ENCODE measurements around the gene ZFYVE9.
"Not testable (repeated sequence)": the region's sequence is repeated elsewhere in the genome, so short reads cannot be mapped to it uniquely, and the experiment has no call there.

Gene ZFYVE9

GRCh38 chr1:52204696-52205095 is 62.8 kb downstream of the ZFYVE9 start:
- H3K27me3 ChIP-seq (ENCODE audit: control insufficient read depth, insufficient read depth, low read length): no peaks in the 10 kb centered on the region
- no peak overlapping the region for H3K4me3 ChIP-seq (ENCODE audit: low read length)
- no peaks in the 10 kb centered on the region for H3K9me3 ChIP-seq (ENCODE audit: control insufficient read depth, low read length)
- H3K4me1 ChIP-seq (ENCODE audit: control insufficient read depth, insufficient read depth, low read length): peaks cover 6% of the 10 kb centered on the region
- H3K9ac ChIP-seq (ENCODE audit: low read length): no peak overlapping the region
- no peaks in the 10 kb centered on the region for H3K36me3 ChIP-seq (ENCODE audit: control insufficient read depth, insufficient read depth, low read length)

- not testable (repeated sequence) for H3K4me1 ChIP-seq (ENCODE audit: control insufficient read depth, insufficient read depth, low read length); H3K9me3 ChIP-seq (ENCODE audit: control insufficient read depth, low read length); H3K27me3 ChIP-seq (ENCODE audit: control insufficient read depth, insufficient read depth, low read length); H3K9ac ChIP-seq (ENCODE audit: low read length); H3K36me3 ChIP-seq (ENCODE audit: control insufficient read depth, insufficient read depth, low read length); H3K4me3 ChIP-seq (ENCODE audit: low read length)
Measured at GRCh38 chr1:52206686-52207085, 64.8 kb downstream of the ZFYVE9 start.

- Histone ChIP-seq H3K36me3 (ENCODE audit: control insufficient read depth, insufficient read depth, low read length) (no peaks in the 10 kb centered on the region), H3K4me1 (ENCODE audit: control insufficient read depth, insufficient read depth, low read length) (no peaks in the 10 kb centered on the region), H3K9me3 (ENCODE audit: control insufficient read depth, low read length) (no peaks in the 10 kb centered on the region), H3K27me3 (ENCODE audit: control insufficient read depth, insufficient read depth, low read length) (no peaks in the 10 kb centered on the region), H3K9ac (ENCODE audit: low read length) (no peak overlapping the region), H3K4me3 (ENCODE audit: low read length) (no peak overlapping the region)
Measured at GRCh38 chr1:52209429-52209828, 67.5 kb downstream of the ZFYVE9 start.

- Histone ChIP-seq H3K4me1 (ENCODE audit: control insufficient read depth, insufficient read depth, low read length) (no peaks in the 10 kb centered on the region), H3K9ac (ENCODE audit: low read length) (no peak overlapping the region), H3K27me3 (ENCODE audit: control insufficient read depth, insufficient read depth, low read length) (no peaks in the 10 kb centered on the region), H3K36me3 (ENCODE audit: control insufficient read depth, insufficient read depth, low read length) (no peaks in the 10 kb centered on the region), H3K9me3 (ENCODE audit: control insufficient read depth, low read length) (no peaks in the 10 kb centered on the region), H3K4me3 (ENCODE audit: low read length) (no peak overlapping the region)
Measured at GRCh38 chr1:52210044-52210443, 68.2 kb downstream of the ZFYVE9 start.

- H3K27me3 ChIP-seq (ENCODE audit: control insufficient read depth, insufficient read depth, low read length): no peaks in the 10 kb centered on the region
- no peak overlapping the region for H3K4me3 ChIP-seq (ENCODE audit: low read length)
- no peaks in the 10 kb centered on the region for H3K4me1 ChIP-seq (ENCODE audit: control insufficient read depth, insufficient read depth, low read length)
- peaks cover 9% of the 10 kb centered on the region for H3K9me3 ChIP-seq (ENCODE audit: control insufficient read depth, low read length)
- no peak overlapping the region for H3K9ac ChIP-seq (ENCODE audit: low read length)
- no peaks in the 10 kb centered on the region for H3K36me3 ChIP-seq (ENCODE audit: control insufficient read depth, insufficient read depth, low read length)
Measured at GRCh38 chr1:52216907-52217458, 75.1 kb downstream of the ZFYVE9 start.

GRCh38 chr1:52225174-52225573 is 83.3 kb downstream of the ZFYVE9 start:
- Histone ChIP-seq H3K9me3 (ENCODE audit: control insufficient read depth, low read length) (no peaks in the 10 kb centered on the region), H3K27me3 (ENCODE audit: control insufficient read depth, insufficient read depth, low read length) (no peaks in the 10 kb centered on the region), H3K4me1 (ENCODE audit: control insufficient read depth, insufficient read depth, low read length) (no peaks in the 10 kb centered on the region), H3K9ac (ENCODE audit: low read length) (no peak overlapping the region), H3K36me3 (ENCODE audit: control insufficient read depth, insufficient read depth, low read length) (no peaks in the 10 kb centered on the region), H3K4me3 (ENCODE audit: low read length) (no peak overlapping the region)

GRCh38 chr1:52229494-52229893 is 87.6 kb downstream of the ZFYVE9 start:
- H3K27me3 ChIP-seq (ENCODE audit: control insufficient read depth, insufficient read depth, low read length): no peaks in the 10 kb centered on the region
- H3K4me1 ChIP-seq (ENCODE audit: control insufficient read depth, insufficient read depth, low read length): no peaks in the 10 kb centered on the region
- H3K36me3 ChIP-seq (ENCODE audit: control insufficient read depth, insufficient read depth, low read length): no peaks in the 10 kb centered on the region
- no peak overlapping the region for H3K4me3 ChIP-seq (ENCODE audit: low read length)
- H3K9ac ChIP-seq (ENCODE audit: low read length): no peak overlapping the region
- no peaks in the 10 kb centered on the region for H3K9me3 ChIP-seq (ENCODE audit: control insufficient read depth, low read length)

GRCh38 chr1:52233463-52233862 is 91.6 kb downstream of the ZFYVE9 start:
- H3K4me3 ChIP-seq (ENCODE audit: low read length): no peak overlapping the region
- no peaks in the 10 kb centered on the region for H3K9me3 ChIP-seq (ENCODE audit: control insufficient read depth, low read length)
- no peaks in the 10 kb centered on the region for H3K4me1 ChIP-seq (ENCODE audit: control insufficient read depth, insufficient read depth, low read length)
- no peaks in the 10 kb centered on the region for H3K27me3 ChIP-seq (ENCODE audit: control insufficient read depth, insufficient read depth, low read length)
- H3K36me3 ChIP-seq (ENCODE audit: control insufficient read depth, insufficient read depth, low read length): no peaks in the 10 kb centered on the region
- no peak overlapping the region for H3K9ac ChIP-seq (ENCODE audit: low read length)

- Histone ChIP-seq H3K27me3 (ENCODE audit: control insufficient read depth, insufficient read depth, low read length) (no peaks in the 10 kb centered on the region), H3K4me1 (ENCODE audit: control insufficient read depth, insufficient read depth, low read length) (no peaks in the 10 kb centered on the region)
Measured at GRCh38 chr1:52234014-52234413, 92.1 kb downstream of the ZFYVE9 start.

GRCh38 chr1:52234708-52235107 is 92.8 kb downstream of the ZFYVE9 start:
- Histone ChIP-seq H3K4me3 (ENCODE audit: low read length) (no peak overlapping the region), H3K9ac (ENCODE audit: low read length) (no peak overlapping the region), H3K27me3 (ENCODE audit: control insufficient read depth, insufficient read depth, low read length) (no peaks in the 10 kb centered on the region)

More at GRCh38 chr1:52234014-52234413, 92.1 kb downstream of the ZFYVE9 start:
- no peaks in the 10 kb centered on the region for H3K36me3 ChIP-seq (ENCODE audit: control insufficient read depth, insufficient read depth, low read length)
- H3K9ac ChIP-seq (ENCODE audit: low read length): no peak overlapping the region
- no peak overlapping the region for H3K4me3 ChIP-seq (ENCODE audit: low read length)
- no peaks in the 10 kb centered on the region for H3K9me3 ChIP-seq (ENCODE audit: control insufficient read depth, low read length)

GRCh38 chr1:52235646-52236045 is 93.8 kb downstream of the ZFYVE9 start:
- Histone ChIP-seq H3K36me3 (ENCODE audit: control insufficient read depth, insufficient read depth, low read length) (no peaks in the 10 kb centered on the region), H3K4me1 (ENCODE audit: control insufficient read depth, insufficient read depth, low read length) (no peaks in the 10 kb centered on the region), H3K4me3 (ENCODE audit: low read length) (no peak overlapping the region), H3K9ac (ENCODE audit: low read length) (no peak overlapping the region), H3K9me3 (ENCODE audit: control insufficient read depth, low read length) (no peaks in the 10 kb centered on the region), H3K27me3 (ENCODE audit: control insufficient read depth, insufficient read depth, low read length) (no peaks in the 10 kb centered on the region)

More at GRCh38 chr1:52234708-52235107, 92.8 kb downstream of the ZFYVE9 start:
- no peaks in the 10 kb centered on the region for H3K9me3 ChIP-seq (ENCODE audit: control insufficient read depth, low read length)
- H3K4me1 ChIP-seq (ENCODE audit: control insufficient read depth, insufficient read depth, low read length): no peaks in the 10 kb centered on the region
- H3K36me3 ChIP-seq (ENCODE audit: control insufficient read depth, insufficient read depth, low read length): no peaks in the 10 kb centered on the region

- Histone ChIP-seq H3K4me3 (ENCODE audit: low read length) (no peak overlapping the region), H3K36me3 (ENCODE audit: control insufficient read depth, insufficient read depth, low read length) (no peaks in the 10 kb centered on the region), H3K4me1 (ENCODE audit: control insufficient read depth, insufficient read depth, low read length) (no peaks in the 10 kb centered on the region), H3K27me3 (ENCODE audit: control insufficient read depth, insufficient read depth, low read length) (no peaks in the 10 kb centered on the region), H3K9me3 (ENCODE audit: control insufficient read depth, low read length) (no peaks in the 10 kb centered on the region), H3K9ac (ENCODE audit: low read length) (no peak overlapping the region)
Measured at GRCh38 chr1:52237430-52237829, 95.5 kb downstream of the ZFYVE9 start.

- H3K9me3 ChIP-seq (ENCODE audit: control insufficient read depth, low read length): no peaks in the 10 kb centered on the region
- no peaks in the 10 kb centered on the region for H3K4me1 ChIP-seq (ENCODE audit: control insufficient read depth, insufficient read depth, low read length)
- H3K4me3 ChIP-seq (ENCODE audit: low read length): no peak overlapping the region
- no peak overlapping the region for H3K9ac ChIP-seq (ENCODE audit: low read length)
- H3K36me3 ChIP-seq (ENCODE audit: control insufficient read depth, insufficient read depth, low read length): no peaks in the 10 kb centered on the region
- no peaks in the 10 kb centered on the region for H3K27me3 ChIP-seq (ENCODE audit: control insufficient read depth, insufficient read depth, low read length)
Measured at GRCh38 chr1:52238474-52238873, 96.6 kb downstream of the ZFYVE9 start.
